ENCODE data around the gene ANKRD11. TPM values are rescaled to one million over a fixed set of nuclear protein-coding genes. Genes with fewer than 3 reads are reported as not detected.

The ANKRD11 gene
- total RNA-seq (39.8 and 71.2 TPM in 2 replicates), polyA plus RNA-seq (41.5 and 48.8 TPM in 2 replicates), polyA minus RNA-seq (ENCODE audit: low replicate concordance) (102 and 109 TPM in 2 replicates)
- polyA plus RNA-seq (2012), result 75.2 and 76.7 TPM in 2 replicates

- peaks cover 6% of the 10 kb centered on the region for H4K20me1 ChIP-seq (ENCODE audit: control insufficient read depth, extremely low read depth, insufficient read depth, low read length)
- H3K9ac ChIP-seq (ENCODE audit: insufficient read depth, low read length), result peak within 1 kb of the TSS; percentile 97
- H3K36me3 ChIP-seq (ENCODE audit: control insufficient read depth, insufficient read depth, low read length), result peaks cover 2% of the 10 kb centered on the region
- TF ChIP-seq EZH2 (IDR thresholded peaks at IDR 0.05; ENCODE audit: low read length, missing control alignments) (no peak), CTCF (conservative IDR thresholded peaks at IDR 0.05 in 1 of 2, IDR thresholded peaks at IDR 0.05 in 1 of 2; ENCODE audit: low read depth in 1 of 2, low read length in 2 of 2) (no peak)
- peak within 1 kb of the TSS; percentile 74 to 83 (median 80) for H3K4me3 ChIP-seq (replicated peaks in 1 of 4; ENCODE audit: control extremely low read depth in 1 of 4, insufficient read depth in 1 of 4, low read depth in 3 of 4, low read length in 4 of 4)
- peaks cover 9% of the 10 kb centered on the region for H3K4me1 ChIP-seq (ENCODE audit: control insufficient read depth, extremely low read depth, insufficient read depth, low read length)
- H2AFZ ChIP-seq (ENCODE audit: low read length), result no peak within 1 kb of the TSS
- H3K9me3 ChIP-seq (ENCODE audit: control insufficient read depth, insufficient read depth, low read depth, low read length), result no peaks in the 10 kb centered on the region
- DNase-seq (ENCODE audit: low read depth in 2 of 2), result peak; percentile 100
- peak within 1 kb of the TSS; percentile 82 for H3K4me2 ChIP-seq (ENCODE audit: extremely low read depth, insufficient read depth, low read length)
- peaks cover 47% of the 10 kb centered on the region for H3K79me2 ChIP-seq (ENCODE audit: control insufficient read depth, insufficient read depth, low read length)
- H3K27ac ChIP-seq (ENCODE audit: insufficient read depth, low read length), result peak within 1 kb of the TSS; percentile 94
- no peaks in the 10 kb centered on the region for H3K27me3 ChIP-seq (ENCODE audit: control insufficient read depth, insufficient read depth, low read length)
These were observed at the start of gene ANKRD11 for GRCh38 chr16:89490439-89491237. Gene ANKRD11, minus strand, starts transcription at chr16:89490561. Its CDS starts 173,542 bp downstream, at chr16:89317019.

GRCh38 chr16:89538286-89538685 lies 47.9 kb upstream of the ANKRD11 start:
- H4K20me1 ChIP-seq (ENCODE audit: control insufficient read depth, extremely low read depth, insufficient read depth, low read length), result no peaks in the 10 kb centered on the region
- DNase-seq (ENCODE audit: low read depth in 2 of 2), result no peak
- H3K4me3 ChIP-seq (replicated peaks in 1 of 4; ENCODE audit: control extremely low read depth in 1 of 4, insufficient read depth in 1 of 4, low read depth in 3 of 4, low read length in 4 of 4), result no peak overlapping the region
- H3K27ac ChIP-seq (ENCODE audit: insufficient read depth, low read length), result no peak overlapping the region
- no peaks in the 10 kb centered on the region for H3K9me3 ChIP-seq (ENCODE audit: control insufficient read depth, insufficient read depth, low read depth, low read length)
- peaks cover 4% of the 10 kb centered on the region for H3K79me2 ChIP-seq (ENCODE audit: control insufficient read depth, insufficient read depth, low read length)
- H3K4me1 ChIP-seq (ENCODE audit: control insufficient read depth, extremely low read depth, insufficient read depth, low read length), result no peaks in the 10 kb centered on the region
- no peak for TF ChIP-seq EZH2 (IDR thresholded peaks at IDR 0.05; ENCODE audit: low read length, missing control alignments)
- no peak for TF ChIP-seq CTCF (conservative IDR thresholded peaks at IDR 0.05 in 1 of 2, IDR thresholded peaks at IDR 0.05 in 1 of 2; ENCODE audit: low read depth in 1 of 2, low read length in 2 of 2)
- H3K4me2 ChIP-seq (ENCODE audit: extremely low read depth, insufficient read depth, low read length), result no peak overlapping the region
- H3K27me3 ChIP-seq (ENCODE audit: control insufficient read depth, insufficient read depth, low read length), result no peaks in the 10 kb centered on the region
- no peak overlapping the region for H2AFZ ChIP-seq (ENCODE audit: low read length)
- no peak overlapping the region for H3K9ac ChIP-seq (ENCODE audit: insufficient read depth, low read length)
- peaks cover 28% of the 10 kb centered on the region for H3K36me3 ChIP-seq (ENCODE audit: control insufficient read depth, insufficient read depth, low read length)

- Histone ChIP-seq H3K9ac (ENCODE audit: insufficient read depth, low read length) (no peak overlapping the region), H2AFZ (ENCODE audit: low read length) (no peak overlapping the region), H3K27ac (ENCODE audit: insufficient read depth, low read length) (no peak overlapping the region), H3K27me3 (ENCODE audit: control insufficient read depth, insufficient read depth, low read length) (no peaks in the 10 kb centered on the region), H3K36me3 (ENCODE audit: control insufficient read depth, insufficient read depth, low read length) (peaks cover 27% of the 10 kb centered on the region), H4K20me1 (ENCODE audit: control insufficient read depth, extremely low read depth, insufficient read depth, low read length) (no peaks in the 10 kb centered on the region), H3K4me1 (ENCODE audit: control insufficient read depth, extremely low read depth, insufficient read depth, low read length) (no peaks in the 10 kb centered on the region), H3K4me3 (replicated peaks in 1 of 4; ENCODE audit: control extremely low read depth in 1 of 4, insufficient read depth in 1 of 4, low read depth in 3 of 4, low read length in 4 of 4) (no peak overlapping the region), H3K4me2 (ENCODE audit: extremely low read depth, insufficient read depth, low read length) (no peak overlapping the region), H3K79me2 (ENCODE audit: control insufficient read depth, insufficient read depth, low read length) (peaks cover 4% of the 10 kb centered on the region), H3K9me3 (ENCODE audit: control insufficient read depth, insufficient read depth, low read depth, low read length) (no peaks in the 10 kb centered on the region)
- no peak for DNase-seq (ENCODE audit: low read depth in 2 of 2)
- TF ChIP-seq CTCF (conservative IDR thresholded peaks at IDR 0.05 in 1 of 2, IDR thresholded peaks at IDR 0.05 in 1 of 2; ENCODE audit: low read depth in 1 of 2, low read length in 2 of 2), result no peak
- TF ChIP-seq EZH2 (IDR thresholded peaks at IDR 0.05; ENCODE audit: low read length, missing control alignments), result no peak
These were observed 47.2 kb upstream of the ANKRD11 start for GRCh38 chr16:89537549-89537925.
